Epithelial cell of proximal tubule (primary cell): Measurements from ENCODE around the gene GDAP2. TPM values are rescaled to one million over a fixed set of nuclear protein-coding genes. Genes with fewer than 3 reads are reported as not detected.
A peak's percentile ranks its signal among the peaks of the same experiment; 100 is the strongest.

Experiments used
- DNase-seq: peaks from one replicate; pipeline ENCODE4 v3.0.0-alpha.2; 2011; ENCODE audit warnings: low read depth
- H3K4me3 ChIP-seq: 2 replicates; pipeline ENCODE4 v1.5.1; 2011; ENCODE audit warnings: low read depth, mild to moderate bottlenecking, low read length
- CTCF ChIP-seq: conservative IDR thresholded peaks from 2 replicates; pipeline ENCODE4 v1.5.1; 2012; ENCODE audit warnings: low read depth, mild to moderate bottlenecking, low read length
- total RNA-seq: library from RNA; depleted of rRNA; stranded (reverse); fragments of >200 nt; gene quantifications from 2 replicates; pipeline ENCODE4 v1.2.3, GENCODE V29; 2015

The GDAP2 gene
- total RNA-seq, 1 donor from 2014 or later, result 13.8 TPM

- no peak overlapping the region for H3K4me3 ChIP-seq
- TF ChIP-seq CTCF, result no peak
- DNase-seq, result no peak
Observed at GRCh38 chr1:117904485-117904884, 24.9 kb downstream of the GDAP2 start.

- no peak for TF ChIP-seq CTCF
- no peak overlapping the region for H3K4me3 ChIP-seq
- DNase-seq, result no peak
Observed at GRCh38 chr1:117902944-117903343, 26.5 kb downstream of the GDAP2 start.

GRCh38 chr1:117899801-117900200 is 29.6 kb downstream of the GDAP2 start:
- TF ChIP-seq CTCF, result no peak
- DNase-seq, result no peak
- H3K4me3 ChIP-seq, result no peak overlapping the region

- DNase-seq, result peak; percentile 38
- TF ChIP-seq CTCF, result no peak
- H3K4me3 ChIP-seq, result no peak overlapping the region
Observed at GRCh38 chr1:117897551-117897950, 31.9 kb downstream of the GDAP2 start.

- TF ChIP-seq CTCF, result peak; percentile 86
- H3K4me3 ChIP-seq, result no peak overlapping the region
- peak; percentile 40 for DNase-seq
Observed at GRCh38 chr1:117895482-117896114, 33.8 kb downstream of the GDAP2 start.

- H3K4me3 ChIP-seq, result no peak overlapping the region
- no peak for TF ChIP-seq CTCF
- DNase-seq, result no peak
Observed at GRCh38 chr1:117894078-117894477, 35.3 kb downstream of the GDAP2 start.

GRCh38 chr1:117892512-117892911 is 36.9 kb downstream of the GDAP2 start:
- DNase-seq, result no peak
- H3K4me3 ChIP-seq, result no peak overlapping the region
- no peak for TF ChIP-seq CTCF
